ENCODE results near the gene KIF18A.

DNA sequence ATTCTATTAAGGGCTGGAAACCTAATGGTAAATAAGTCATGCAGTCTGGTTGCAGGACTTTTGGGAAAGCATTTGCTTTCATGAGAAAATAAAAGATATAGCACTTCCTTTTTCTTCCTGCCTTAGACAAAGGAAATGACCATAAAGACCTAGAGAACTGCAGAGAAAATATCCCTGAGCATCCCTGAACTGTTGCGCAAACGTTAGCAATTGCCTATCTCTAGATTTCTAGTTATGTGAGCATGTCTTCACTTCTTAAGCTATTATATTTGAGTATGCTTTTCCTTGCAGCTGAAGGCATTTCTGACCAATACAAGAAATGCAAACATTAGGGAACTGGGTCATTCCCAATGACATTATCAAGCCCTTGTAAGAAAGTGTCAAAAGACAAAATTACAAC, 110.6 kb downstream of the KIF18A start:
- TF ChIP-seq POLR2A (IDR thresholded peaks at IDR 0.05) (no peak), POLR2AphosphoS5 (IDR thresholded peaks at IDR 0.05) (no peak)
- TF ChIP-seq, protein P1, sequence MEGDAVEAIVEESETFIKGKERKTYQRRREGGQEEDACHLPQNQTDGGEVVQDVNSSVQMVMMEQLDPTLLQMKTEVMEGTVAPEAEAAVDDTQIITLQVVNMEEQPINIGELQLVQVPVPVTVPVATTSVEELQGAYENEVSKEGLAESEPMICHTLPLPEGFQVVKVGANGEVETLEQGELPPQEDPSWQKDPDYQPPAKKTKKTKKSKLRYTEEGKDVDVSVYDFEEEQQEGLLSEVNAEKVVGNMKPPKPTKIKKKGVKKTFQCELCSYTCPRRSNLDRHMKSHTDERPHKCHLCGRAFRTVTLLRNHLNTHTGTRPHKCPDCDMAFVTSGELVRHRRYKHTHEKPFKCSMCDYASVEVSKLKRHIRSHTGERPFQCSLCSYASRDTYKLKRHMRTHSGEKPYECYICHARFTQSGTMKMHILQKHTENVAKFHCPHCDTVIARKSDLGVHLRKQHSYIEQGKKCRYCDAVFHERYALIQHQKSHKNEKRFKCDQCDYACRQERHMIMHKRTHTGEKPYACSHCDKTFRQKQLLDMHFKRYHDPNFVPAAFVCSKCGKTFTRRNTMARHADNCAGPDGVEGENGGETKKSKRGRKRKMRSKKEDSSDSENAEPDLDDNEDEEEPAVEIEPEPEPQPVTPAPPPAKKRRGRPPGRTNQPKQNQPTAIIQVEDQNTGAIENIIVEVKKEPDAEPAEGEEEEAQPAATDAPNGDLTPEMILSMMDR (IDR thresholded peaks at IDR 0.05 in 8 of 11, conservative IDR thresholded peaks at IDR 0.05 in 3 of 11): no peak
